SU-DHL-6 (cell line): Measurements from ENCODE around the gene UCK2.

ENCODE experiments used
- H2AFZ ChIP-seq: fragments of 200-600 bp; sonication (generic); 2 replicates; pipeline ENCODE4 v1.6.1; 2014; ENCODE audit warnings: low read depth, mild to moderate bottlenecking, moderate library complexity, mixed read lengths, antibody characterized with exemption, low read length; ENCODE audit not compliant: severe bottlenecking
- H3F3A ChIP-seq: fragments of 200-600 bp; shearing (Covaris generic); 2 replicates; pipeline ENCODE4 v1.6.0; 2016; ENCODE audit warnings: antibody characterized with exemption, mild to moderate bottlenecking; ENCODE audit not compliant: insufficient read depth
- H3K27ac ChIP-seq: fragments of 200-600 bp; sonication (generic); 2 replicates; pipeline ENCODE4 v1.5.1; 2016; ENCODE audit warnings: low read depth, mild to moderate bottlenecking, low read length, moderate library complexity, mixed read lengths
- H3K27me3 ChIP-seq: fragments of 200-600 bp; sonication (generic), shearing (Covaris generic); 2 replicates; pipeline ENCODE4 v1.6.0; 2014; ENCODE audit warnings: mild to moderate bottlenecking, low read length
- H3K36me3 ChIP-seq: fragments of 200-600 bp; sonication (generic); 2 replicates; pipeline ENCODE4 v1.6.1; 2014; ENCODE audit warnings: mild to moderate bottlenecking, low read length, mixed read lengths
- H3K4me2 ChIP-seq: fragments of 300-600, 200-600 bp; shearing (Covaris generic), sonication (generic); 2 replicates; pipeline ENCODE4 v1.6.0; 2014; ENCODE audit warnings: low read length, low read depth, mild to moderate bottlenecking; ENCODE audit not compliant: poor library complexity, severe bottlenecking
- H3K4me3 ChIP-seq: fragments of 200-600 bp; sonication (generic); 2 replicates; pipeline ENCODE4 v1.5.1; 2014; ENCODE audit warnings: antibody characterized with exemption, low read length, mild to moderate bottlenecking, mixed read lengths; ENCODE audit not compliant: insufficient read depth, poor library complexity, severe bottlenecking
- H3K79me2 ChIP-seq: fragments of 200-600 bp; sonication (generic); 2 replicates; pipeline ENCODE4 v1.6.1; 2014; ENCODE audit warnings: mild to moderate bottlenecking, low read length, moderate library complexity; ENCODE audit not compliant: insufficient read depth
- H3K9ac ChIP-seq: fragments of 200-600 bp; sonication (generic); 2 replicates; pipeline ENCODE4 v1.7.0; 2014; ENCODE audit warnings: mild to moderate bottlenecking, low read length
- H3K9me2 ChIP-seq: fragments of 200-600 bp; sonication (generic); replicated peaks from 2 replicates; pipeline ENCODE4 v1.6.1; 2014; ENCODE audit warnings: low read length; ENCODE audit not compliant: insufficient read depth
- H3K9me3 ChIP-seq: fragments of 200-600 bp; sonication (generic); 2 replicates; pipeline ENCODE4 v1.6.1; 2014; ENCODE audit warnings: low read length, mixed read lengths; ENCODE audit not compliant: insufficient read depth
- H4K20me1 ChIP-seq: fragments of 200-600 bp; sonication (generic); 2 replicates; pipeline ENCODE4 v1.6.1; 2014; ENCODE audit warnings: low read depth, mild to moderate bottlenecking, antibody characterized with exemption, low read length, moderate library complexity, mixed read lengths
- CTCF ChIP-seq: fragments of 200-600 bp; sonication (generic); IDR thresholded peaks from one replicate; pipeline ENCODE4 v1.5.1; 2017; ENCODE audit warnings: antibody characterized with exemption, mild to moderate bottlenecking, low read length, moderate library complexity; ENCODE audit not compliant: insufficient read depth, poor library complexity, severe bottlenecking
- EZH2phosphoT487 ChIP-seq: fragments of 200-600 bp; sonication (generic), shearing (Covaris generic); conservative IDR thresholded peaks from 2 replicates; pipeline ENCODE4 v1.6.1; 2018; ENCODE audit warnings: mild to moderate bottlenecking, antibody characterized with exemption, low read length, moderate library complexity, mixed read lengths

UCK2 gene

GRCh38 chr1:165924117-165924516 lies 96.7 kb downstream of the UCK2 start:
- no peak for TF ChIP-seq CTCF
- TF ChIP-seq EZH2phosphoT487, result no peak
- Histone ChIP-seq H3K9me2 (no peaks in the 10 kb centered on the region), H3K4me2 (no peak overlapping the region), H3K79me2 (no peaks in the 10 kb centered on the region), H3K27ac (no peak overlapping the region), H3K9ac (no peak overlapping the region), H3K27me3 (no peaks in the 10 kb centered on the region), H3K9me3 (no peaks in the 10 kb centered on the region), H4K20me1 (no peaks in the 10 kb centered on the region), H3F3A (no peaks in the 10 kb centered on the region), H3K4me3 (no peak overlapping the region), H3K36me3 (no peaks in the 10 kb centered on the region), H2AFZ (no peak overlapping the region)

- Histone ChIP-seq H4K20me1 (no peaks in the 10 kb centered on the region), H3K9me3 (no peaks in the 10 kb centered on the region), H3K9me2 (no peaks in the 10 kb centered on the region), H3F3A (no peaks in the 10 kb centered on the region), H3K27me3 (no peaks in the 10 kb centered on the region), H3K4me2 (no peak overlapping the region), H3K36me3 (no peaks in the 10 kb centered on the region), H3K4me3 (no peak overlapping the region), H2AFZ (no peak overlapping the region), H3K9ac (no peak overlapping the region), H3K79me2 (no peaks in the 10 kb centered on the region), H3K27ac (no peak overlapping the region)
- TF ChIP-seq CTCF, result no peak
- TF ChIP-seq EZH2phosphoT487, result no peak
Observed at GRCh38 chr1:165925498-165926079, 98.2 kb downstream of the UCK2 start.

GRCh38 chr1:165927169-165927568 lies 99.8 kb downstream of the UCK2 start:
- Histone ChIP-seq H3K4me3 (no peak overlapping the region), H3K9me3 (no peaks in the 10 kb centered on the region), H3K9ac (no peak overlapping the region), H4K20me1 (no peaks in the 10 kb centered on the region), H2AFZ (no peak overlapping the region), H3K9me2 (no peaks in the 10 kb centered on the region), H3K27ac (no peak overlapping the region), H3K36me3 (no peaks in the 10 kb centered on the region), H3K27me3 (no peaks in the 10 kb centered on the region), H3K4me2 (no peak overlapping the region), H3K79me2 (no peaks in the 10 kb centered on the region), H3F3A (no peaks in the 10 kb centered on the region)
- TF ChIP-seq CTCF (no peak), EZH2phosphoT487 (no peak)
